SW 1271 (cell line): Measurements from ENCODE around the gene CYP17A1.

Source experiments
- DNase-seq, 2 experiments: peaks; one replicate each; lab custom pipeline; 2025; lab: John Stamatoyannopoulos, UW

The CYP17A1 gene

DNA sequence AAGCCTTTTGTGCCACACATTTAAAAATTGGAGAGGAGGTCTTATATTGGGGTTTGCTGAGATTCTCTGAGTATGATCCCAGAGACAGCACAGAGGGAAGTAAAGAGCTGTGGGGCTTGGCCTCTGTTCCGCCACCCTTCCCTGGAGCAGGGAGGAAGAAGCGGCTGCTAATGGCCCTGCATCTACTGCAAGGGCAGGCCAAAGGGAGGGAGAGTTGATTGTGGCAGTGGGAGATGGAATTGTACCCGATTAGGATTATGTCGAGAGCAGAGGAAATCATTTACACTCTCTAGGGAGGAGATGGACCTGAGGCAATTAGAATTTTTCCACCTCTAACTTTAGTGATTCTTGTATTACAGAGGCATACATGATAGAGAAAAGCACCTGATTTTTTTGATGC, 28.8 kb downstream of the CYP17A1 start:
- DNase-seq, result no peak

DNA sequence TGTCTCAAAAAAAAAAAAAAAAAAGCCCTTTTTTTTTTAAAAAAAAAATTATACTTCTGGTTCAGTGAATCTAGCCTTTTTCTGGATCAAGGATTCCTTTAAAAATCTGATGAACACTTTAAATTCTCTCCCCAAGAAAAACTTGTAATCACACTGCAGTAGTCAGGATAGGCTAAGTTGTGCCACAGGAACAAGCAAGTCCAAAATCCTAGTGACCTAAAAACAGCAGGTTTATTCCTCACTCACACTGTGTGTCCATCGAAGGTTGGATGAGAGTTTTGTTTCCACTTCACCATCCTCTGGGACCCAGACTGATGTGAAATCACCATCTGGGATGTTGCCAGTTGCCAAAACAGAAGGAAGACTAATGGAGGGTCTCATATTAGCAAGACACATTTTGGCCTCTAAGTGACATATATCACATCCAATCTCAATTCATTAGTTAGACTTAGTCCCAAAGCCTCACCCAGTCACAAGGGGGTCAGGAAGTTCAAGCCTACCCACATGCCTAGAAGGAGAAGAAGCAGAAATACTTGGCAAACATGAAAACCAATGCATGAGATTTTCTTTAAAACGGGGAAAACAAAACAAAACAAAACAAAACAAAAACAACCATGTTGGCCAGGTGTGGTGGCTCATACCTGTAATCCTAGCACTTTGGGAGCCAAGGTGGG, 32.7 kb downstream of the CYP17A1 start:
- DNase-seq, result no peak

DNA sequence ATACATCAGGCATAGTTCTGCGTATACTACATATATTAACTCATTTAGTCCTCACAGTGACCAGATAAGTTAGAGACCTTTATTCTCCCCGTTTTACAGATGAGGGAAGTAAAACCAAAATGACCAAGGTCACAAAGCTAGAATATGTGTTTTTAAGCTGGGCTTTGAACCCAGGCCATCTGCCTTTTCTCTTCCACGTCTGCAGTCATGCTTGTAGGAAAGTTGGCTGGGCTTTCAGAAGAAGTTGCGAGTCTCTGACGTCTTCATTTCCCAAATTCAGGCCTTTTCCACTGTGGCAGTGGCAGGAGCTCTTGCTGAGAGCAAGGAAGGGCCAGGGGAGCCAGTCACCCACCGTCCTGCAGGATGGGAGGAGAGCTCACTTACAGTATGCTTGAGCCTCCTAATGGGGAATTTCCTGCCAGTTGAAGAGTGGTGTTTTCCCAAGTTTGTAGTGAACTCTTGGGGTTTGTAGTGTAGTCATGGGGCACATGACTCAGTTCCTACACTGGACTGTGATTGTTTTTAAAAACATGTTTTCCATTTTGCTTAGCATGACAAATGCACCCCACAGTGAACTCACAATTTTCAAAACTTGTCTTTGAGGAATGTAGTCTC, 34.2 kb downstream of the CYP17A1 start:
- DNase-seq, result no peak

DNA sequence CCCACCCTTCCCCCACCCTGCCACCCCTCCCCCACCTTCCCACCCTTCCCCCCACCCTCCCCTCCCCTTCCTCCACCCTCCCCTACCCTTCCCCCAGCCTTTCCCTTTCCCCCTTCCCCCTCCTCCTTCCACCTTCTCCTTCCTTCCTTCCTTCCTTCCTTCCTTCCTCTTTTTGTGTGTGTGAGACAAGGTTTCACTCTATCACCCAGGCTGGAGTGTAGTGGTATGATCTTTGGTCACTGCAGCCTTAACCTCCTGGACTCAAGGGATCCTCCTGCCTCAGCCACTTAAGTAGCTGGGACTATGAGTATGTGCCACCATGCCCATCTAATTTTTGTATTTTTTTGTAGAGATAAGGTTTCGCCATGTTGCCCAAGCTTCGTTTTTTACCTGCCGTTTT, 35.2 kb downstream of the CYP17A1 start:
- DNase-seq, result no peak

DNA sequence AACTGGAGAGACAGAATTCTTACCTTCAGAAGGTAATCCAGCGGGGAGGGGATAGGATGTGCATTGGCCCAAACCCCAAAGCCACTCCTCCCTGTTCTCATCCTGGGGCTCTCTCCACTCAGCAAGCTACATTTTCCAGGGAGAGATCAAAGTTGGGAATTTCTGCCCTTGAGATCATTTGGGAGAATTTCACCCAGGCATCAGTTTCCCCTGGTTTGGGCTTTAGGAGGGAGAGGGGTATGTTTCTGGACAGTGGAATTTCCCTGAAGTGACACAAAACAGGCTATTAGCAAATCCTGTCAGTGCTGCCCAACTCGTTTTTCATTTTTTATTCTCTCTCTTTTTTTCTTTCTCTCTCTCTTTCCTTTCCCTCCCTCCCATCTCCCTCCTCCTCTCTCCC, 35.7 kb downstream of the CYP17A1 start:
- no peak for DNase-seq

DNA sequence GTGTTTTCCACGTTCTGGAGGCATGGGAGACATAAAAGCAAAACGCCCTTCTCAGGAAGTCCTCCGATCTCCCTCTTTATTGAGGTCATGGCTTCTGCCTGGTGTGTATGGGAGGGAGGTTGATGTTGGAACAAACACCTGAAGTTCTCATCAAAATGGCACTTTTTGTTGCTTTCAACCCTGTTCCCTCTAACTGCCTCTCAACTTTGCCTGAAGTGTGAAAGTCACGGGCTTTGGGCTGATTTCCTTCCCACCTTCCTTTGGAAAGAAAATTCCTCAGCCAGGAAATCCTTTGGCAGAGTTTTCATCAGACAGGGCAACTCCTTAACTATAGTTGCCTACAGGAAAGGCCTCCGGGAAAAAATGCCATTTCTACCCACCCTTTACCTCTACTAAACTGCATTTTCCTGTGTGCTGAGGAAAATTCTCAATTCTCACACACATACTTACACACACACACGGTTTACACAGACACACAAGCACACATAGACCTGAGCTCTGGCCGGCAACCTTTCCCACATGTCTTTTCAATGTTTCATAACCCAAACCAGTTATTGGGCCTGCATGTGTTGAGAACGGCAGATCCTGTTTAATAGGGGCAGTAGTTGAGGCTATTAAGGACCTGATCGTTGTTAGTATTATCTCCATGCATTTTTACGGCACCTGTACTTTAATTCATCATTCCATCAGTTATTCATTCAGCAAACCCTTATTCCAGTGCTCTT, 36.4 kb downstream of the CYP17A1 start:
- DNase-seq, result no peak

DNA sequence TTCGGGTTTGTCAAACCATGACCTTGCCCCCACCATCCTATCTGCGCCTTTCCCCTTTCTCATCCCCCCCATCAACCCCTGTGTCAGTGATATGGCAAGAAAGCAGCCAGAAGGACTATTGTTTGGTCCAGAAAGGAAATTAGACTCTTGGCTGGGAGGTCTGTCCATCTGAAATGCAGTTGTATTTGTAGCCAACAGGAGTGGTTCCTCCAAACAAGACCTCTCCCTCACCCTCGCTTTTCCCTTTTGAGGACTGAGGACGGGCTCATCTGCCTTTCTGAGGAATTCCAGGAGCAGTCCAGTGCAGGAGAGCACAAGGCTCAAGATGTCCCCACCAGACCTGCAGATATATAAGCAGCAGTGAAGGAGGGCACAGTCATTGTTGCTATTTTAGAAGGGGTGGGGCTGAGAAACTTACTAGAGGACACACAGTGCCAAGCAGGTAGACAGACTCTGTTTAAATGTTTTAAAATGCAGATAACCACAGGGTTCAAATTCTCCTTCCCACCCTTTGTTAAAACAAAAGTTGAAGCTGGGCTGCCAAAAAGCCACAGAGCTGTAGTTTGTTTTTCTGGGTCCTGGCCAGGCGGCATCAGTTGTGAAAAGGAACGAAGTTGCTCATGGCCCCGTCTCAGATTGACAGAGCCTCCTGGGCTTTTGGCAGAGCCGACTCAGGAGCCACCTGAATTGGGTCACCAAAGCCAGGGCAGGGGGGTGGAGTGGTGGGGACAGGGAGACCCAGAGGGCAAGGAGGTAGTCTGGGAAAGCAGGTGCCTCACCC, 37.3 kb downstream of the CYP17A1 start:
- no peak for DNase-seq

DNA sequence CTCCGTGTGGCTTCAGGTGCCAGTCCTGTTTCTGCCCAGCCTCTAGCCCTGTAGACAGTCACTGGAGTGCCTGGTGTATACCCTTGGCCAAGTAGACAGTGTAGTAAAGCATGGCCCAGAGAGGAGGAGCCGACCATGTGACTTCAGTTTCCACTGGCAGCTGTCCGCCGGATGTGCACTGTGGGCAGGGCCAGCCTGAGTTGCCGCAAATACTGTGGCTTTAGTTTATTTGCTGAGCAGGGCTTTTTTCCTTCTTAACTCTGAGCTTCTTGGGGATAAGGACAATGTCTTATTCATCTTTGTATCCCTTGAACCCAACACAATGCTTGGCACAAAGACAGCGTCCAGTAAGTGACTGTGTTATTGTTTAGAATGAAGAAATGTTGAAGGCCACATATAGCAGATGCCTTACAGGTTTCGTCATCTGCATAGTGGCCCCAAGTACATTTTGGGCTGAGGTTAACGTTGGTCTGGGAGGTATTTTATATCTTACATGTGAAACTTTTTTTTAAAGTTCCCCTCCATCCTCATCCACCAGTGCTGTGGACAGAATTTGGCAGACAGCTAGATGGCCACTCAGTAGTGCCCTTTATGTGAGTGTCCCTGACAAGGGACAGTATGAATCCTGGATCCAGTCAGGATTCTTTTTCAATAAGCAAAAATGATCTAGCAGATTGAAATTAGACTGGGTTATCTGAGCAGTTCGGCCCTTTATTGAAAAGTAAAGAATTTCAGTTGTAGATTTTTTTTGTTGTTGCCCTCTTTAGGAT, 40.6 kb downstream of the CYP17A1 start:
- no peak for DNase-seq

DNA sequence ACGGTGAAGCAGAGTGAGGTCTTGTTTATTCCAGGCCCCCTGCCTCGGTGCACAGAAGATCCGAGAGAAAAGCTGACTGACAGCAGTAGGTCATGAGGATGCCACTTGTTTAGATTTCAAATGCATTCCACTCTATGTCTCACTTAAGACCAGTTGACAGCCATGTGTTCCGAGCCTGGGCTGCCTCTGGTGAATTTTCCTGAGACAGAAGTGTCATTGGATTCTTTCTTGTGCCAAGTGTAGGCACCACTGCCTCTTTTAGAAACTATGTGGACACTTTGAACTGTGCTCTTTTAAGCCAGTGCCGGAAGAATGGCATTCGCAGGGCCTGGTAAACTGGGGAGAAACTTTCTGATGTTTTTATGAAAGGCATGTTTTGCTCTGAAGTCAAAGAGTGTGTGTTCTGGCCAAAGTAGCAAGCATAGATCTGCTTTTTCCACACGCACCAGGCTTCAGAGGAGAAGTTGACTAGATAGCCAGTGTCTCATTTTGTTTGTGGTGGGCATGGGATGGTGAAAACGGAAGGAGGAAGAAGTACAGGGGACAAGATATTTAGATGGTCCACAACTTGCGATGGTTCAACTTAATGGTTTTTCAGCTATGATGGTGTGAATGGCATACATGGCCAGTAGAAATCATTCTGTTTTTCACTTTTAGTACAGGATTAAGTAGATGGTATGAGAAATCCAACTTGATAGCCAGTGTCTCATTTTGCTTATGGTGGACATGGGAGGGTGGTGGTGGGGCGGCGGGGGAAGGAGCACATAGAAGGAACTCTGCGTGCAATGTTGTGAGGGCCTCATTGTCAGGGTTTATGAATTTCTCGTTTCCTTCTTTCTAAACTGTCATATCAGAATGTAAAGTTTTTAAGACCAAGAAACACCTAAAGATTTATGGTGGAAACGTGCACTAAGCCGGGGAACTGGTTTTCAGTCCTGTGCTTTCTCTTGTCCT, 41.5 kb downstream of the CYP17A1 start:
- DNase-seq, result no peak

DNA sequence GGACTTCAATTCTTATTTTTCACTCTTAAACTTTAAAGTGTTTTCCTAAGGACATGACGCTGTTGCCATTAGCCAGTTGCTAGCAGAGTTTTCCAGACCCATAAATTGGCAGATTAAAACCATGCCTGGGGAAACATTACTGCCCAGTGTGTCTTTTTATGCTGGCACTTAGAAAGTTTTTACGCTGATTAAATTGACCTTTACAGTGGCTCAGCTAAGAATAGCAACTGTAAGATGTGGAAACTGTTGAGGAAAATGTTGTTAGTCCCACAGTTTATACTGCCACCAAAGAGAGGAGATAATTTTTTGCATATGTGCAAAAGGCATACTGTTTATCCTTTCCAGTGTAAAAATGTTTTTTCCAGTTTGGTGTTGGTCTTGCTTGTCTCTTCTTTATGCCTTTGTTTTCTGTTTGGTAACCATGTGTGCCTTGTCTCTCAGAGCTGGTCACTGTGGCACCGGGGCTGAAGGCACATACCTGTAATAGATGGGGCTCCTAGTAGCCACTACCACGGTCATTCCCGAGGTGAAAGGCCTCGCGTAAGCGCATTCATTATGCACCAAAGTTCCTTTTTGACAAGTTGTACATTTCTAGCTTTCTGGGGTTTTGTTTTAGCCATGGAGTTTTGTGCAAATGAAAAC, 45.3 kb downstream of the CYP17A1 start:
- no peak for DNase-seq

DNA sequence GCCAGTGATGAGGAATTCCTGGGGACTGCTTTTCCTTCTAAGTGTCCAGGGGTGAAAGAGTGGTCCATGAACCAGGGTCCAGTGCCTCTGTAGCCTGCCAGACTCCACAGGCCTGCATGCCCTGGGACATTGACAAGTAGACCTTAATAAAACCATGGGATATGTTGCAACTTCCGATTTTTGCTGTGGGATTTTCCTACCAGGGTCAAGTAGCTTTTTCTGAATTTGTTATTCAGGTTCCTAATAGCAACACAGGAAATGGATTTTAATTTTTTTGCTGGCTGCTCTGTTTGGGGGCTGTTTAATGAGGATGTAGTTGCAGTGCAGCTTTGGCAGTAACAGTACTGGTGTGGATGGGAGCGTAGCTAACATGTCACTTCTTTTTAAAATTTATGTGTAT, 51.4 kb downstream of the CYP17A1 start:
- no peak for DNase-seq

DNA sequence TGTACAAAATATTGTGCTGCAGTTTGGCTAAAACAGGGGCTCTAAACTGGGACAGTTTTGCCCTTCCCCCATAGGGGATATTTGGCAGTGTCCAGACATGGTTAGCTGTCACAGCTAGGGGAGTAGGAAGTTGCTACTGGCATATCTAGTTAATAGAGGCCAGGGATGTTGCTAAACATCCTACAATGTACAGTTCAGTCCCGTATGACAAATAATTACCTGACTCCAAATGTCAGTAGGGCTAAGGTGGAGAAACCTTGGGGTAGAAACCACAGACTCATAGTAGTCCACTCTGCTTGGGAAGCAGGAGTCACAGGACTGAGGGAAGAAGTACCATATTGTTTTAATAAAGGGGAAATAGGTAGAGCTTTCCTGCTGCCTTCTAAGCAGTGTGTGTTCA, 53.6 kb downstream of the CYP17A1 start:
- DNase-seq, result no peak

DNA sequence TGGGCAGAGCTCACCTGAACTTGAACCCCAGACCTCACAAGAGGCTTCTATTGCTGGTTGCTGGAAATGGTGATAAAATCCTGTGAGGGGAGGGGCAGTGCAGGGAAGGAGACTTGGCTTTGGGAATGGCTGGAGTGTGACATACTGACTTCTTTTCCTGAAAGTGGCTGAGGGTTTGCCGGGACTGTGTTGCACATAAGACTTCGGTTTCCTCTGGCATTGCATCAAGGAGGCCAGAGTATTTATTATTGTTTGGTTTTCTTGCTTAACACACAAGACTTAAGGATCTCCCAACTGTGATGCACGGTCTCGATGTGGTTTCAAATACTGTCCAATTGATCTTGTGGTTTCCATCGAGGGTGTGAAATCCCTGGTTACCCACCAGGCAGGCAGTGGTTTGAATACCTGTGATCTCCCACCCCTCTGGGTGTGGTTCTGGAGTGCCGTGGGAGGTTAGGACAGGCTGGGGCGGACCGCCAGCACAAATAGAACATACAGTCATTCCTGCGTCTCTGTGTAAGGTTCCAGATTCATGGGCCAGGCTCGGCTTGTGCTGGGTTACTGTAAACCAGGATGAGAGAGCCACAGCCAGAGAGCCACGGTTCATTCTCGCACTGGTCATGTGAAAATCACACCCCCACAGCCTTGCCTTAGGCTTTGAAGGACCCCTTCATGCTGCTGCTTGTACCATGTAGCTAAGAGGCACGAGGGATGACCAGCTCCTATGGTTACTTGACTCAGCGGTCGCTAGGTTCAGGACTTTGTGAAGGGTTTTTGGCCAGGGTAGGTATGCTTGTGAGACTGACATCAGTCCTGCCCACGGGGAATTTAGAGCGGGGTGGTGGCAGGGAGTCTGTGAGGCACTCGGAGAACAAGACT, 54.3 kb downstream of the CYP17A1 start:
- DNase-seq, result no peak

DNA sequence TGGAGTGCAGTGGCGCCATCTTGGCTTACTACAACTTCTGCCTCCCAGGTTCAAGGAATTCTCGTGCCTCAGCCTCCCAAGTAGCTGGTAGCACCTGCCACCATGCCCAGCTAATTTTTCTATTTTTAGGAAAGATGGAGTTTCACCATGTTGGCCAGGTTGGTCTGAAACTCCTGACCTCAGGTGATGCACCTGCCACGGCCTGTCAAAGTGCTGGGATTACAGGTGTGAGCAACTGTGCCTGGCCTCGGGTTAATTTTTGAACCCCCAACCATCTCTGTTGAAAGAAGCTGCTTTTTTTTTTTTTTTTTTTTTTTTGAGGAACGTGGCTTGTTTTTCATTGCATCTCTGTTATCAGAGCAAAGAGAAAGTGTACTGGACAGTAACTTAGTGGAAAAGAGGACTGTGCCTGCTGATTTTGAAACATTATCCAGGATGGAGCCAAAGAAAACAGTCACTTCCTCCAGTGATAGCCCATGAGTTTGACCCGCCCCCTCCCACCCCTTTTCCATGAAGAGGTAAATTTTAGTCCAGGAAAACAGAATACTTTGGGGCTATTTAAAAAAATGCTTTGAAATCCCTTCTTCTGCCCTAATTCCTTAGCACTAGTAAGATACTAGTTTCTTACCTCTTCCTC, 55.2 kb downstream of the CYP17A1 start:
- no peak for DNase-seq

DNA sequence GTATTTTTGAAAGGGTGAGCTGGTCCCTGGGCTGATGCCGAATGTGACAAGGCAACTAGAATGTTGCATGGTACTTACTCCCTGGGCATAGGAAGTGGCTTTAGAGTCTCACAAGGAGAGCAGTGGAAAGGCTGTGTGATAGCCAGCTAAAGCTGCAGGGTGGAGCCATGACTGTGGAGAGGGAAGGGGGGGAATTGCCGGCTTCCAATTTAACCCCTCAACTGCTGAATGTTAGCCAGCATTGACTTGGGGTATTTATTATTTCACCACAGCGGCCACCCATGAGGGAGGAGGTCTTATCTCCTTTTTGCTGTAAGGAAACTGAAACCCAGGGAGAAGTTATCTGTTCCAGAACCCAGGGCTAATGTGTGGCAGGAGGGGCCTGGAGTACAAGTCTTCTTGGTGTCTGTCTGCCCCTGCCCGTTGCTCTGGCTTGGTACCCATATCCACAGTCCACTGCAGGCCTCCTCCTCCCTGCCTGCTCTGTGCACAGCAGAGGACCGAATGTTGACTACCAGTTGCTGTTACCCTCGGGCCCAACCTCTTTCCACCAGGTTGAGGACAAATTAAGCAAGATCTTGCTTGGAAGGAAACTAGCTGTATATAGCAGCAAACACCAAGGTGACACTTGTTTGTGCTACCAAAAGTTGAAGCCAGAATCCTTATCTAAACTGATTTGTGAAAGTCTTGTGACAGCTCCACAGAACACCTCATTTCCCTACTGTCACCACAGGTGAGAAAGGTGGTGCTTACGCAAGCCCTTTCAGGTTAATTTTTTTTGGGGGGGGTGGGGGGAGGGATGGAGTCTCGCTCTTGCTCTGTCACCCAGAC, 55.9 kb downstream of the CYP17A1 start:
- no peak for DNase-seq
